H1 (cell line): Measurements from ENCODE around the gene LRRTM3. TPM values are rescaled to one million over a fixed set of nuclear protein-coding genes. Genes with fewer than 3 reads are reported as not detected.

ENCODE experiments used
- CTCF ChIA-PET: fragments of 300-600 bp; sonication (Branson Sonifier 250); formaldehyde crosslinking; loops from one replicate; lab custom pipeline; 2021; ENCODE audit not compliant: partially characterized antibody; lab: Charles Lee
- POLR2A ChIA-PET: fragments of 300-600 bp; sonication (Branson Sonifier 250); formaldehyde crosslinking; loops from one replicate; lab custom pipeline; 2021; ENCODE audit warnings: inconsistent platforms; ENCODE audit not compliant: partially characterized antibody; lab: Charles Lee
- DNase-seq, 2 experiments: peaks; one replicate each; pipeline versions ENCODE4 v3.0.0 to v3.0.0-alpha.2; 2010 to 2022; ENCODE audit warnings: low spot score in 2 of 2, low read depth in 1 of 2, mixed read lengths in 1 of 2
- FAIRE-seq: peaks from 2 replicates; lab custom pipeline; 2011; peaks lifted over from hg19 to GRCh38; lab: Jason Lieb, UNC
- H2AFZ ChIP-seq: 2 replicates; pipeline ENCODE4 v1.8.1; 2012; ENCODE audit warnings: low read length, inconsistent platforms
- H2AK5ac ChIP-seq: 2 replicates; pipeline ENCODE4 v1.6.1; 2013; ENCODE audit warnings: low read depth, low read length
- H2BK120ac ChIP-seq: replicated peaks from 2 replicates; pipeline ENCODE3; 2013; ENCODE audit warnings: low read depth, low read length, inconsistent platforms
- H2BK12ac ChIP-seq: 2 replicates; pipeline ENCODE4 v1.6.1; 2013; ENCODE audit warnings: low read depth, low read length
- H2BK15ac ChIP-seq: 2 replicates; pipeline ENCODE4 v1.6.1; 2013; ENCODE audit warnings: low read length
- H2BK20ac ChIP-seq: 2 replicates; pipeline ENCODE4 v1.6.1; 2013; ENCODE audit warnings: low read length
- H2BK5ac ChIP-seq: 2 replicates; pipeline ENCODE4 v1.6.1; 2013; ENCODE audit warnings: low read depth, low read length
- H3K14ac ChIP-seq: 2 replicates; pipeline ENCODE4 v1.6.1; 2013; ENCODE audit warnings: inconsistent platforms; ENCODE audit not compliant: insufficient read length
- H3K18ac ChIP-seq: 2 replicates; pipeline ENCODE4 v1.6.1; 2013; ENCODE audit warnings: low read length; ENCODE audit errors: extremely low read depth
- H3K23ac ChIP-seq: 2 replicates; pipeline ENCODE4 v1.6.1; 2013; ENCODE audit warnings: inconsistent platforms; ENCODE audit not compliant: insufficient read length
- H3K23me2 ChIP-seq: 2 replicates; pipeline ENCODE4 v1.6.1; 2013; ENCODE audit warnings: low read depth, low read length
- H3K27ac ChIP-seq: 2 replicates; pipeline ENCODE4 v1.6.1; 2011; ENCODE audit warnings: low read depth, low read length, inconsistent platforms
- H3K27me3 ChIP-seq, 4 experiments: replicated peaks in 1 of 4; 1 replicate in 1 of 4; 2 replicates in 3 of 4; pipeline versions ENCODE4 v1.6.1 to v1.8.1; 2011 to 2013; ENCODE audit warnings: low read length in 3 of 4, mild to moderate bottlenecking in 3 of 4, inconsistent platforms in 2 of 4, mixed read lengths in 2 of 4, moderate library complexity in 1 of 4; ENCODE audit not compliant: control insufficient read depth in 3 of 4, insufficient read depth in 3 of 4; ENCODE audit errors: extremely low read depth in 1 of 4
- H3K36me3 ChIP-seq, 4 experiments: 2 replicates each; pipeline versions ENCODE4 v1.6.1 to v1.8.1; 2011 to 2013; ENCODE audit warnings: mild to moderate bottlenecking in 4 of 4, low read length in 3 of 4, moderate library complexity in 2 of 4, control low read depth in 1 of 4, inconsistent platforms in 1 of 4; ENCODE audit not compliant: insufficient read depth in 4 of 4, control insufficient read depth in 2 of 4
- H3K4ac ChIP-seq: replicated peaks from 2 replicates; pipeline ENCODE3; 2013; ENCODE audit warnings: low read length, low read depth, mixed read lengths, inconsistent platforms; ENCODE audit not compliant: insufficient read length
- H3K4me1 ChIP-seq, 4 experiments: replicated peaks in 1 of 4; 1 replicate in 1 of 4; 2 replicates in 3 of 4; pipeline versions ENCODE4 v1.6.1 to v1.8.1; 2011 to 2013; ENCODE audit warnings: low read length in 3 of 4, inconsistent platforms in 2 of 4, mixed read lengths in 1 of 4; ENCODE audit not compliant: insufficient read depth in 4 of 4, control insufficient read depth in 3 of 4
- H3K4me2 ChIP-seq, 2 experiments: 2 replicates each; pipeline versions ENCODE4 v1.6.1 to v1.8.1; 2011 to 2013; ENCODE audit warnings: low read depth in 2 of 2, low read length in 2 of 2, control low read depth in 1 of 2, inconsistent platforms in 1 of 2, mild to moderate bottlenecking in 1 of 2; ENCODE audit not compliant: insufficient read depth in 1 of 2
- H3K4me3 ChIP-seq, 4 experiments: fragments of 200-600, 300-600 bp in 1 of 4; sonication (generic), shearing (Covaris generic), sonication (Bioruptor Twin) in 1 of 4; 2 replicates each; pipeline versions ENCODE4 v1.5.1 to v1.8.1; 2011 to 2016; ENCODE audit warnings: low read length in 4 of 4, low read depth in 3 of 4, control low read depth in 2 of 4, inconsistent platforms in 2 of 4, mild to moderate bottlenecking in 2 of 4, mixed read lengths in 1 of 4, moderate library complexity in 1 of 4; ENCODE audit not compliant: insufficient read depth in 2 of 4; ENCODE audit errors: extremely low read depth in 1 of 4
- H3K56ac ChIP-seq: replicated peaks from 2 replicates; pipeline ENCODE3; 2013; ENCODE audit warnings: low read depth, mild to moderate bottlenecking, mixed read lengths, low read length, inconsistent platforms; ENCODE audit not compliant: insufficient read length
- H3K79me1 ChIP-seq: 2 replicates; pipeline ENCODE4 v1.6.1; 2013; ENCODE audit warnings: low read depth, low read length, control low read depth
- H3K79me2 ChIP-seq, 2 experiments: 2 replicates each; pipeline versions ENCODE4 v1.6.1 to v1.8.1; 2012 to 2013; ENCODE audit warnings: low read length in 2 of 2, mild to moderate bottlenecking in 2 of 2, inconsistent platforms in 1 of 2; ENCODE audit not compliant: insufficient read depth in 2 of 2, control insufficient read depth in 1 of 2
- H3K9ac ChIP-seq, 4 experiments: replicated peaks in 1 of 4; 1 replicate in 1 of 4; 2 replicates in 3 of 4; pipeline versions ENCODE4 v1.6.1 to v1.8.1; 2011 to 2013; ENCODE audit warnings: low read depth in 3 of 4, low read length in 3 of 4, control low read depth in 2 of 4, mild to moderate bottlenecking in 2 of 4, moderate library complexity in 2 of 4, inconsistent platforms in 1 of 4; ENCODE audit errors: extremely low read depth in 1 of 4
- H3K9me3 ChIP-seq, 2 experiments: 2 replicates each; pipeline versions ENCODE4 v1.6.1 to v1.8.1; 2012 to 2013; ENCODE audit warnings: mild to moderate bottlenecking in 2 of 2, moderate library complexity in 2 of 2, control low read depth in 1 of 2, inconsistent platforms in 1 of 2, low read depth in 1 of 2, low read length in 1 of 2, mixed read lengths in 1 of 2; ENCODE audit not compliant: insufficient read depth in 2 of 2
- H4K20me1 ChIP-seq, 2 experiments: replicated peaks in 1 of 2; 2 replicates each; pipeline versions ENCODE3 to v1.8.1; 2011 to 2013; ENCODE audit warnings: inconsistent platforms in 2 of 2, low read length in 2 of 2, mild to moderate bottlenecking in 1 of 2; ENCODE audit not compliant: insufficient read depth in 2 of 2, control insufficient read depth in 1 of 2
- H4K5ac ChIP-seq: 2 replicates; pipeline ENCODE4 v1.6.1; 2013; ENCODE audit warnings: low read length, low read depth, mixed read lengths, inconsistent platforms; ENCODE audit not compliant: insufficient read length
- H4K8ac ChIP-seq: 2 replicates; pipeline ENCODE4 v1.8.0; 2013; ENCODE audit warnings: mild to moderate bottlenecking, moderate library complexity, low read length, inconsistent platforms; ENCODE audit not compliant: insufficient read depth; ENCODE audit errors: extremely low read depth
- H4K91ac ChIP-seq: replicated peaks from 2 replicates; pipeline ENCODE3; 2013; ENCODE audit warnings: low read length, mixed read lengths, inconsistent platforms; ENCODE audit not compliant: insufficient read length
- WGBS, 2 experiments: shearing (Covaris generic) in 1 of 2; methylation state at CpG; one replicate each; pipeline versions ENCODE4 v1.1.6 to v1.1.7; 2013 to 2015; ENCODE audit warnings: low lambda C conversion rate in 2 of 2, mixed read lengths in 2 of 2, inconsistent platforms in 1 of 2, low coverage in 1 of 2, missing lambda C conversion rate in 1 of 2; ENCODE audit not compliant: insufficient replicate concordance in 2 of 2, insufficient coverage in 1 of 2, insufficient read length in 1 of 2; ENCODE audit errors: extremely low coverage in 1 of 2, missing lambda C conversion rate in 1 of 2; 5-methylcytosine and 5-hydroxymethylcytosine counted together
- polyA plus RNA-seq, 7 experiments: library from polyadenylated mRNA; depleted of rRNA in 3 of 7; stranded (reverse) in 5 of 7; unstranded in 2 of 7; fragments of >200 nt in 5 of 7; fragments of 200-250 nt in 2 of 7; gene quantifications; 1 replicate in 5 of 7; 2 replicates in 1 of 7; 4 replicates in 1 of 7; pipeline versions ENCODE4 v1.2.1 to v1.2.3, GENCODE V29; 2011 to 2013; ENCODE audit warnings: missing spikeins in 2 of 7, mixed read lengths in 2 of 7
- total RNA-seq: library from RNA; stranded (reverse); fragmentation: NEBNext Ultra II Directional; extraction: Animal tissue kit (Norgen Biotek cat#: 25700); gene quantifications from 2 replicates; pipeline ENCODE4 v1.2.1, GENCODE V29; 2021
- TF ChIP-seq, protein P1 (sequence below): IDR thresholded peaks from 2 replicates; pipeline ENCODE4 v1.6.1; 2011; ENCODE audit warnings: low read length, improper control_type of control experiment

LRRTM3 gene
- total and polyA plus RNA-seq, 2 of the 8 experiments (the other 6 are each of a cell fraction or from before 2014, with no cell fraction given) = 0.33 to 0.48 TPM

DNA sequence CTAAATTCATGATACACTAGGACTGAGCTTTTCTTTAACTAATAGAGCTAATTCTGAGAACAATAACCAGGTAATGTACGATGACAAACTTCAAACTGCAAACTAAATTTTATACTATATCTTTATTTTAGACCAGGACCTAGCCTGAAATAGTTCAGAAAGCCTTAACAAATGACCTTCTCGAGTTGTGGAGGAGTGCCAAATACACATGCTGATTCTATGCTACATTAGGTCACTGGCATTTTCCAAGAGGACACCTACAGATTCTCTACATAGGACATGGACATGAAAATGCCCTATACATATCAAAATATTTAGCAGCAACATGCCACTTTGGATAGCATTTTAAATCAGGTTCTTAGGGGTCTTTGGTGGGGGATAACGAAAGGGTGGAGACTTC lies 44.0 kb upstream of the LRRTM3 start:
- Histone ChIP-seq H4K20me1 (no peaks in the 10 kb centered on the region), H3K9ac (no peak overlapping the region), H3K27ac (no peak overlapping the region), H3K14ac (no peak overlapping the region), H2BK15ac (no peak overlapping the region), H3K27me3 (no peaks in the 10 kb centered on the region), H3K56ac (no peak overlapping the region), H2BK5ac (no peak overlapping the region), H3K4ac (no peak overlapping the region), H2AFZ (no peak overlapping the region), H4K5ac (no peak overlapping the region), H3K9me3 (no peaks in the 10 kb centered on the region), H4K8ac (no peak overlapping the region), H4K91ac (no peak overlapping the region), H3K4me3 (no peak overlapping the region), H3K23me2 (no peaks in the 10 kb centered on the region), H2BK120ac (no peak overlapping the region), H3K36me3 (no peaks in the 10 kb centered on the region), H3K4me1 (no peaks in the 10 kb centered on the region), H3K4me2 (no peak overlapping the region), H3K23ac (no peak overlapping the region), H2BK20ac (no peak overlapping the region), H2AK5ac (no peak overlapping the region), H2BK12ac (no peak overlapping the region), H3K79me2 (no peaks in the 10 kb centered on the region), H3K79me1 (no peaks in the 10 kb centered on the region), H3K18ac (no peak overlapping the region)
- FAIRE-seq (no peak), DNase-seq (no peak)
- WGBS, 2 experiments = 98% methylated on average over 3 of the region's 3 CpGs; no CpG with 5 or more reads in 1 of the 2 experiments
- CTCF ChIA-PET = no interaction called here
- POLR2A ChIA-PET = no interaction called here
- TF ChIP-seq, protein P1, sequence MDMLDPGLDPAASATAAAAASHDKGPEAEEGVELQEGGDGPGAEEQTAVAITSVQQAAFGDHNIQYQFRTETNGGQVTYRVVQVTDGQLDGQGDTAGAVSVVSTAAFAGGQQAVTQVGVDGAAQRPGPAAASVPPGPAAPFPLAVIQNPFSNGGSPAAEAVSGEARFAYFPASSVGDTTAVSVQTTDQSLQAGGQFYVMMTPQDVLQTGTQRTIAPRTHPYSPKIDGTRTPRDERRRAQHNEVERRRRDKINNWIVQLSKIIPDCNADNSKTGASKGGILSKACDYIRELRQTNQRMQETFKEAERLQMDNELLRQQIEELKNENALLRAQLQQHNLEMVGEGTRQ = no peak
